ENCODE data around the gene NR3C2.

Gene NR3C2

DNA sequence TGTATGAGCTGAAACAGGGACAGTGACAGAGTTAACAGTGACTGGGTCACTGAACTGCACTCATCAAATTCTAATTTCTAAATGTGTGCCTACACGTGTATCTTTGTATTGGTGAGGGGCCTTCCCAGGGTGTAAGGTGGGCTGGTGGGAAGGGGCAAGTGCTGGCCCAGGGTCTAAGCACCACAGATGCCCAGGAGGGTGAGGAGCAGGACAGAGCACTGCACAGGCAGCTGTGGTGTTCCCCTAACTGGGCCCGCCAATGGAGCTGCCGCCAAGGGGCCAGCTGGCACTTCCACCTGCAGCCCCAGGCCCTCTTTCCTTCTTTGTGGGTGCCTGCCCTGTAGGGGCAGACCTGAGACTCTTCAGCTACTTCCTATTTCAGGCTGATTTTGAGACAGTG lies 360.5 kb downstream of the NR3C2 start:
- DNase-seq (ENCODE audit: extremely low read depth, low read depth): no peak
- TF ChIP-seq, protein P1, sequence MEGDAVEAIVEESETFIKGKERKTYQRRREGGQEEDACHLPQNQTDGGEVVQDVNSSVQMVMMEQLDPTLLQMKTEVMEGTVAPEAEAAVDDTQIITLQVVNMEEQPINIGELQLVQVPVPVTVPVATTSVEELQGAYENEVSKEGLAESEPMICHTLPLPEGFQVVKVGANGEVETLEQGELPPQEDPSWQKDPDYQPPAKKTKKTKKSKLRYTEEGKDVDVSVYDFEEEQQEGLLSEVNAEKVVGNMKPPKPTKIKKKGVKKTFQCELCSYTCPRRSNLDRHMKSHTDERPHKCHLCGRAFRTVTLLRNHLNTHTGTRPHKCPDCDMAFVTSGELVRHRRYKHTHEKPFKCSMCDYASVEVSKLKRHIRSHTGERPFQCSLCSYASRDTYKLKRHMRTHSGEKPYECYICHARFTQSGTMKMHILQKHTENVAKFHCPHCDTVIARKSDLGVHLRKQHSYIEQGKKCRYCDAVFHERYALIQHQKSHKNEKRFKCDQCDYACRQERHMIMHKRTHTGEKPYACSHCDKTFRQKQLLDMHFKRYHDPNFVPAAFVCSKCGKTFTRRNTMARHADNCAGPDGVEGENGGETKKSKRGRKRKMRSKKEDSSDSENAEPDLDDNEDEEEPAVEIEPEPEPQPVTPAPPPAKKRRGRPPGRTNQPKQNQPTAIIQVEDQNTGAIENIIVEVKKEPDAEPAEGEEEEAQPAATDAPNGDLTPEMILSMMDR (IDR thresholded peaks at IDR 0.05; ENCODE audit: low read depth, low read length): no peak

DNA sequence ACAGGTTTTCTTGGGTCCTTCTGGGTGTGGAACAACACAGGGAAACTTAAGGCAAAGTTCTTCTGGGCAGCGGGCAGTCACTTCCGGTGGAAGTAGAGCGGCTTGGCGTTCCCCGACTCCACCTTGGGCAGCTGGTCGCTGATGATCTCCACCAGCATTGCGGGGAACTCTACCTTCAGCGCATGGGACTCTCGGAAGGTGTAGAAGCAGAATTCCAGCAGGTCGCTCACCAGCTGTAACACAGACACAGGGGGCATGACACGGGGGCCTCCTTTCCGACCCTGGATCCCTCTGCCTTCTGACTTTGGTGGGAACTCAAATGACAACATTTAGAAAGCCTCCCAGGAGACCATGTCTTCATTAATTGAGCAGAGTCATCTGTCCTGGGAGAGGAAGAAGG lies 360.9 kb downstream of the NR3C2 start:
- TF ChIP-seq, protein P1 (IDR thresholded peaks at IDR 0.05; ENCODE audit: low read depth, low read length): no peak

DNA sequence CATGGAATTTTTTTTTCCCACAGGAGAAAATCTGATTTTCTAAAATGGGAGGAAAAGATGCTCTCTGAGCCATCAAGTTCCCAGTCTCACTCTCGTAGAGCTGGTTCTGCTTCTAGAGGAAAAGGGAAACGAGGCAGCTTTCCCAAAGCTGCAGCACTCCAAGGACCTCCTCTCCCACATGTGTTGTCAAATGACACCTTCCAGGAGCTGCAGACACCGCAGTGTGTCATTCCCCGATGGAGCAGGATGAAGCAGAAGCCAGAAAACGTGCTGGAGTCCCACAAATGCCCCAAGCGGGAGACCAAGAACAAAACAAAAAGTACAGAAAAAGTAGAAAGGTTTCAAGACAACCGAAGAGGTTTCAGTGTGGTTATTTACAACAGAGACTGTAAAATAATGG lies 362.3 kb downstream of the NR3C2 start:
- TF ChIP-seq, protein P1 (IDR thresholded peaks at IDR 0.05; ENCODE audit: low read depth, low read length): no peak

More for the DNA sequence above, 360.9 kb downstream of the NR3C2 start:
- no peak for DNase-seq (ENCODE audit: extremely low read depth, low read depth)

DNA sequence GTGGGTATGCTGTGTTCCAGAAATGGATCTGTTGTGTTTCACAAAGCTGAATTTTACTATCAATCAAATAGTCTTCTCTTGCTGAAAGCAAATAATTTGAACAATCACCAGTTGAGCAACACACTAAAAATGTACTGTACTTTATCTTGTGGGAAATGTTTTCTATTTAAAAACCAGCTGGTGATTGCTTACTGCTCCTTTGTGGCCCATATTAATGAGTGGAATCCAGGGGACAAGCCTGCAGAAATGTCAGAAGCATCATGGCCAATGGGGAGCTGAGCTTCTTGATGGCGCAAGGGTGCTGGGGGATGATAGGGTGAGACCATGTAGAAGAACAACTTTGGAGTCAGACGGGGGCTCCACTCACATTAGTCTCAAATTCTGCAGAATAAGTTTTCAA lies 364.2 kb downstream of the NR3C2 start:
- TF ChIP-seq, protein P1 (IDR thresholded peaks at IDR 0.05; ENCODE audit: low read depth, low read length): no peak
- DNase-seq (ENCODE audit: extremely low read depth, low read depth): no peak

More for the DNA sequence above, 362.3 kb downstream of the NR3C2 start:
- DNase-seq (ENCODE audit: extremely low read depth, low read depth): no peak

DNA sequence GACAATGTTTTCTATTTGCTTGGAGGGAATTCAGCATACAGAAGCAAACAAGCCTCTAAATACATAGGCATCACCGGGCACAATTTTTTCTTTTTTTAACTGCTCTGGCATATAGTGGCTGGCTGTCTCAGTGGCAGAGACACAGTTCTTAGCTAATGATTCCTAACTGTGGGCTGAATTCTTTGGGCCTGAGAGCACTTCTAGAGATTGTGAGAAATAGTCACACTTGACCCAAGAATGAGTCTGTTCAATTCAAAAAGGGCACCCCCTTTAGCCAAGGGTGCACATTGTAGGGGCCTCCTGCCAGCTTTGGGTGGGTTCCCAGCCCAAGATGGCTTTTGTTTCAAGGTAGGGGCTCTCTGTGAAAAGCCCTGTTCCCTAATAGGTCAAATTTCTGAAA lies 364.6 kb downstream of the NR3C2 start:
- TF ChIP-seq, protein P1 (IDR thresholded peaks at IDR 0.05; ENCODE audit: low read depth, low read length): no peak
- no peak for DNase-seq (ENCODE audit: extremely low read depth, low read depth)

DNA sequence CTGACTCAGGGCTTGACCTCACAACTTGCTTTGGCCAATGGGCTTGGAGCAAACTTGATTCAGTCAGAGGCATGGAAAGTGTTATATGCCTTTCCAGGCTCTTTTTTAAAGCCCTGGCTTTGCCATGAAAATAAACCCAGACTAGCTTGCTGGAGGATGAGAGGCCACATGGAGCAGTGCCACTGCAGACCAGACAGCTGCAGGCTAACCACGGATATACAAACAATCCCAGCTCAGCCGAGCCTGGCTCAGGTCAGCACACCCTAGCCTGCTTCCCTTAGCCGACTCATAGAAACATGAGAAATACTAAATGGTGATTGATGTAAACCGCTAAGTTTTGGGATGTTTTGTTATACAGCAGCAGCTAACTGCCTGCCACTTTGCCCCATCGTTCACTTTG lies 365.2 kb downstream of the NR3C2 start:
- TF ChIP-seq, protein P1 (IDR thresholded peaks at IDR 0.05; ENCODE audit: low read depth, low read length): no peak
- no peak for DNase-seq (ENCODE audit: extremely low read depth, low read depth)

DNA sequence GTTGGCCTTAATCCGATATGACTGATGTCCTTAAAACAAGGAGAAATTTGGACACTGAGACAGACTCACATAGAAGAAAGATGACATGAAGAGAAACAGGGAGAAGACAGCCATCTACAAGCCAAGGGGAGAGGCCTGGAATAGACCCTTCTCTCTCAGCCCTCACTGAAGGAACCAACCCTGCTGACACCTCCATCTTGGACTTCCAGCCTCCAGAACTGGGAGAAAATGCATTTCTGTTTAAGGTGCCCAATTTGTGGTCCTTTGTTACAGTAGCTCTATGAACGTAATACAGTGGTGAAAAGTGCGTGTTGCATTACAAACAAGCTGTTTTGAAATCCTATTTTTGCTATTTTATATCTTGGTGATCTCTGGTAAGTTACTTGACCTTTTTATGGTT lies 366.8 kb downstream of the NR3C2 start:
- DNase-seq (ENCODE audit: extremely low read depth, low read depth): no peak
- TF ChIP-seq, protein P1 (IDR thresholded peaks at IDR 0.05; ENCODE audit: low read depth, low read length): no peak
